Suprapubic skin (tissue), 4 donors: Measurements from ENCODE around the gene PLP2. TPM values are rescaled to one million over a fixed set of nuclear protein-coding genes. Genes with fewer than 3 reads are reported as not detected.

ENCODE experiments used
- DNase-seq, 2 donors: peaks; one replicate each; pipeline ENCODE4 v3.0.0-alpha.2; 2019; ENCODE audit warnings: low spot score in 2 of 2
- H3K27ac ChIP-seq: fragments of 200-600 bp; sonication (generic); one replicate; pipeline ENCODE4 v1.5.1; 2019
- H3K27me3 ChIP-seq: fragments of 200-600 bp; sonication (generic); one replicate; pipeline ENCODE4 v1.5.1; 2019
- H3K36me3 ChIP-seq: fragments of 200-600 bp; sonication (generic); one replicate; pipeline ENCODE4 v1.5.1; 2019
- H3K4me1 ChIP-seq: fragments of 200-600 bp; sonication (generic); one replicate; pipeline ENCODE4 v1.5.1; 2019
- H3K4me3 ChIP-seq: fragments of 200-600 bp; sonication (generic); one replicate; pipeline ENCODE4 v1.5.1; 2019; ENCODE audit warnings: mild to moderate bottlenecking
- H3K9me3 ChIP-seq: fragments of 200-600 bp; sonication (generic); one replicate; pipeline ENCODE4 v1.5.1; 2019
- CTCF ChIP-seq, 2 donors: fragments of 200-600 bp in 1 of 2; fragments of 450-650 bp in 1 of 2; sonication (generic) in 1 of 2; IDR thresholded peaks; one replicate each; pipeline ENCODE4 v1.5.1; 2016 to 2019; ENCODE audit warnings: antibody characterized with exemption in 2 of 2, mild to moderate bottlenecking in 1 of 2, moderate library complexity in 1 of 2
- EP300 ChIP-seq: sonication (generic); formaldehyde crosslinking; IDR thresholded peaks from one replicate; pipeline ENCODE4 v1.6.1; 2017; ENCODE audit warnings: antibody characterized with exemption
- POLR2A ChIP-seq, 2 donors: fragments of 450-650 bp; IDR thresholded peaks; one replicate each; pipeline ENCODE4 v1.6.1; 2017; ENCODE audit warnings: antibody characterized with exemption in 2 of 2, mild to moderate bottlenecking in 2 of 2, moderate library complexity in 2 of 2
- POLR2AphosphoS5 ChIP-seq, 3 donors: sonication (generic); formaldehyde crosslinking; IDR thresholded peaks; one replicate each; pipeline ENCODE4 v1.6.1; 2017; ENCODE audit warnings: antibody characterized with exemption in 3 of 3
- WGBS: methylation state at CpG from one replicate; pipeline ENCODE4 v1.1.5; 2018; 5-methylcytosine and 5-hydroxymethylcytosine counted together
- total RNA-seq, 4 donors: library from RNA; depleted of rRNA; stranded (reverse); fragments of >200 nt; gene quantifications; one replicate each; pipeline ENCODE4 v1.1.0, GENCODE V29; 2016

PLP2 gene
- total RNA-seq, 4 donors from 2014 or later, result 159 to 250 (median 205) TPM

DNA sequence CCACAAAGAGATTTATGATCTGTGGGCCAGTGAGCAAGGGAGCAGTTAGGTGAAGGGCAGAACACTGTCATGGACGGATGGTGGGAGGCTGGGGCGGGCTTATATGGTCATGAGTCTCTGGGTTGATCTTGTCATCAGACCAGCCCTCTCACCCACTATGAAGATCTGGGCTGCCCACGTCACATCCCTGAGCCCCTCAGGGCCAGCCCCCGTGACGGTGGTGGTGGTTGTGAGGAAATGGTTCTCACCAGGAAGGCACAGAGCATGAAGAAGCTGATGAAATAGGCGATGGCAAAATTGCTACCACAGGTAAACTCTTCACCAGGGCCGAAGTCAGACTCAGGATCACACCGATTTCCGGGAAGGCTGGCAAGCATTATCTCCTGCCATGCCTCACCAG, 39.4 kb downstream of the PLP2 start:
- no peak for DNase-seq
- Histone ChIP-seq H3K4me3 (no peak overlapping the region), H3K4me1 (no peaks in the 10 kb centered on the region), H3K27ac (no peak overlapping the region), H3K27me3 (peaks cover 4% of the 10 kb centered on the region), H3K9me3 (no peaks in the 10 kb centered on the region), H3K36me3 (no peaks in the 10 kb centered on the region)
- TF ChIP-seq EP300 (no peak), POLR2A (IDR thresholded peaks at IDR 0.05) (no peak), POLR2AphosphoS5 (IDR thresholded peaks at IDR 0.05) (no peak), CTCF (IDR thresholded peaks at IDR 0.05) (no peak)
- 83% methylated on average over 9 of the region's 9 CpGs for whole genome bisulfite sequencing

DNA sequence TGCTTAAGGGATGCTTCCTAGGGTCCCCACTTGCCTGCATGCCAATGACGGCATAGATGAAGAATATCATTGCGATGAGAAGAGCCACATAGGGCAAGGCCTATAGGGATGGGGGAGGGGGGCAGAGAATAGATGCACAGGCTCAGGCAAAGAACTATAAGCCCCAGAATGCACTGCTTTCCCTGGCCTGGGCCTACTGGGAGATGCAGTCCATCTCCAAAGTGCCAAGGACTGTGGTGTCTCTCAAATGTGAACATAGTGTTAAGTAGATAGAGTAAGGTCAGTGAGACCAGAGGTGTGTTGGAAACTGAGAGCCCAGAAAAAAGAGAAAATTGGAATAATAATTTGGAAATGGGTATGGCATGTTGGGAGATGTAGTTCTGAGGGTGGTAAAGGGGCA, 40.5 kb downstream of the PLP2 start:
- H3K9me3 ChIP-seq, result no peaks in the 10 kb centered on the region
- no peaks in the 10 kb centered on the region for H3K36me3 ChIP-seq
- H3K4me1 ChIP-seq, result no peaks in the 10 kb centered on the region
- no peak for DNase-seq
- 92% methylated on average over 2 of the region's 2 CpGs for WGBS
- H3K4me3 ChIP-seq, result no peak overlapping the region
- no peak for TF ChIP-seq POLR2A (IDR thresholded peaks at IDR 0.05)
- TF ChIP-seq CTCF (IDR thresholded peaks at IDR 0.05), result no peak
- TF ChIP-seq POLR2AphosphoS5 (IDR thresholded peaks at IDR 0.05), result no peak
- TF ChIP-seq EP300, result no peak
- peaks cover 4% of the 10 kb centered on the region for H3K27me3 ChIP-seq
- no peak overlapping the region for H3K27ac ChIP-seq

DNA sequence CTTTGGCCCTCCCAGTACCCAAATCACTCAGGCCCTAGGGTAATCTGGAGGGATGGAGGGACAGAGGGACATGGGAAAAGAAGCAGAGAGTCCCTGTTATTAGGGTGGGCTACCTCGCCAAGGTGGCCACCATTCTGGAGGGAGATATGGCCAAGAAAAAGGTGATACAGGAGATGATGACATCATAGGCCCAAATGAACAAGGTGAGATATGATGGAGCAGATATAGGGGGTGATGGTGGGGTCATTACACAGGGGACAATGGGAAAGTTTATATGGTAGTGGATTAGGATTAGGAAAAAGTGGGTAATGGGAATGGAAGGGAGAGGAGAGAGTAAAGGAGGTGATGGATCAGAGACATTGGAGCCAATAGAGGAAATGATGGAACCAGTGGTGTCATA, 41.2 kb downstream of the PLP2 start:
- no peaks in the 10 kb centered on the region for H3K4me1 ChIP-seq
- H3K9me3 ChIP-seq, result no peaks in the 10 kb centered on the region
- DNase-seq, result no peak
- no peak overlapping the region for H3K27ac ChIP-seq
- TF ChIP-seq EP300, result no peak
- TF ChIP-seq POLR2AphosphoS5 (IDR thresholded peaks at IDR 0.05), result no peak
- no peak for TF ChIP-seq CTCF (IDR thresholded peaks at IDR 0.05)
- TF ChIP-seq POLR2A (IDR thresholded peaks at IDR 0.05), result no peak
- H3K27me3 ChIP-seq, result peaks cover 4% of the 10 kb centered on the region
- no peaks in the 10 kb centered on the region for H3K36me3 ChIP-seq
- 55% methylated on average over 1 of the region's 1 CpG for WGBS
- H3K4me3 ChIP-seq, result no peak overlapping the region

- 76% methylated on average over 2 of the region's 2 CpGs for whole genome bisulfite sequencing
- Histone ChIP-seq H3K27me3 (peaks cover 4% of the 10 kb centered on the region), H3K4me1 (no peaks in the 10 kb centered on the region), H3K9me3 (no peaks in the 10 kb centered on the region), H3K4me3 (no peak overlapping the region), H3K27ac (no peak overlapping the region), H3K36me3 (no peaks in the 10 kb centered on the region)
- TF ChIP-seq POLR2A (IDR thresholded peaks at IDR 0.05), result no peak
- TF ChIP-seq CTCF (IDR thresholded peaks at IDR 0.05), result no peak
- TF ChIP-seq EP300, result no peak
- TF ChIP-seq POLR2AphosphoS5 (IDR thresholded peaks at IDR 0.05), result no peak
- no peak for DNase-seq
Measured at GRCh38 chrX:49214416-49214815, 42.7 kb downstream of the PLP2 start.

- no peaks in the 10 kb centered on the region for H3K9me3 ChIP-seq
- 81% methylated on average over 14 of the region's 14 CpGs for WGBS
- H3K4me1 ChIP-seq, result no peaks in the 10 kb centered on the region
- no peak for TF ChIP-seq POLR2A (IDR thresholded peaks at IDR 0.05)
- no peak for TF ChIP-seq CTCF (IDR thresholded peaks at IDR 0.05)
- no peak for TF ChIP-seq EP300
- no peak for TF ChIP-seq POLR2AphosphoS5 (IDR thresholded peaks at IDR 0.05)
- H3K36me3 ChIP-seq, result no peaks in the 10 kb centered on the region
- no peak overlapping the region for H3K4me3 ChIP-seq
- DNase-seq, result no peak
- no peak overlapping the region for H3K27ac ChIP-seq
- no peaks in the 10 kb centered on the region for H3K27me3 ChIP-seq
Measured at GRCh38 chrX:49214996-49215526, 43.4 kb downstream of the PLP2 start.
